ENCODE measurements around the gene TRMT44. TPM values are rescaled to one million over a fixed set of nuclear protein-coding genes. Genes with fewer than 3 reads are reported as not detected.

The TRMT44 gene
- polyA plus RNA-seq, 1 experiment: 7.0 TPM

DNA sequence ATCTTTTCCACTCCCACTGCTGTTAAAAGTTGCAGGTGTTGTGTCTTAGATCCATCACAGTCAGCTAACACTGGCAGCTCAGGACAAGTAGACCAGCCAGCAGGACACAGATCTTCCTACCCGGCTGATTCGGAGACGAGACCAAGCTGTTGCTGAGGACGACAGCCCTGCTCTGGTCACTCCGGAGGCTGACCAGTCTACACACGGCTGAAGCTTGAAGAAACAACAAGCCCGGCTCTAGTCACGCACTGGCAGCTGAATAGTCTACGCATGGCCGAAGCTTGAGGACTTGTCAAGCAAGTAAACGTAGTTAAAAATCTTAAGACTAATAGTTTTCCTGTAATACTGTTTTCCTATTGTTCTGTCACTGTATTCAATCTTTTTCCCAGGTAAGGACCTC is 1.8 kb upstream of the TRMT44 start:
- no peak for DNase-seq (ENCODE audit: low read depth, low spot score)

DNA sequence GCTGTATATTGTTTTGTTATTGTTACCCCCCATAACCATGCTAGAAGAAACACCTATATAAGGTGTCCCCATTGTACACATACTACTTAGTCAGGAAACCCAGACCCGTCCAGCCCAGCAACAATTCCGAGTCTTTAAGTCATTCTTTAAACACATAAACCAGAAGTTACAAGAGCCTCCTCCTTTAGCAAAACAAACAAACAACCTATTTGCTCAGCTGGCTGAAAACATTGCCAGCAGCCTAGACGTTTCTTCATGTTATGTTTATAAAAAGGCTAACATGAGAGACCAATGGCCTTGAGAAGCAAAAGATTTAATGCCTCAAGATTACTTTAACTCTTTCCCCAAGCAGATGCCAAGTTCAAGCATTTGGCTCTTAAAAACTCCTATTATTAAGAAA is 1.4 kb upstream of the TRMT44 start:
- no peak for DNase-seq (ENCODE audit: low read depth, low spot score)
- TF ChIP-seq, protein P1, sequence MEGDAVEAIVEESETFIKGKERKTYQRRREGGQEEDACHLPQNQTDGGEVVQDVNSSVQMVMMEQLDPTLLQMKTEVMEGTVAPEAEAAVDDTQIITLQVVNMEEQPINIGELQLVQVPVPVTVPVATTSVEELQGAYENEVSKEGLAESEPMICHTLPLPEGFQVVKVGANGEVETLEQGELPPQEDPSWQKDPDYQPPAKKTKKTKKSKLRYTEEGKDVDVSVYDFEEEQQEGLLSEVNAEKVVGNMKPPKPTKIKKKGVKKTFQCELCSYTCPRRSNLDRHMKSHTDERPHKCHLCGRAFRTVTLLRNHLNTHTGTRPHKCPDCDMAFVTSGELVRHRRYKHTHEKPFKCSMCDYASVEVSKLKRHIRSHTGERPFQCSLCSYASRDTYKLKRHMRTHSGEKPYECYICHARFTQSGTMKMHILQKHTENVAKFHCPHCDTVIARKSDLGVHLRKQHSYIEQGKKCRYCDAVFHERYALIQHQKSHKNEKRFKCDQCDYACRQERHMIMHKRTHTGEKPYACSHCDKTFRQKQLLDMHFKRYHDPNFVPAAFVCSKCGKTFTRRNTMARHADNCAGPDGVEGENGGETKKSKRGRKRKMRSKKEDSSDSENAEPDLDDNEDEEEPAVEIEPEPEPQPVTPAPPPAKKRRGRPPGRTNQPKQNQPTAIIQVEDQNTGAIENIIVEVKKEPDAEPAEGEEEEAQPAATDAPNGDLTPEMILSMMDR (IDR thresholded peaks at IDR 0.05; ENCODE audit: low read depth, low read length): no peak
- Histone ChIP-seq H3K27me3 (ENCODE audit: control insufficient read depth, insufficient read depth, low read length) (no peaks in the 10 kb centered on the region), H3K4me3 (ENCODE audit: low read depth, low read length) (peak overlapping the region; percentile 3; the same call in 1 of the 2 replicates), H3K27ac (ENCODE audit: low read depth, low read length) (no peak overlapping the region), H3K9me3 (ENCODE audit: control insufficient read depth, insufficient read depth, low read length) (no peaks in the 10 kb centered on the region; the same call in 1 of the 2 replicates)
- CTCF ChIA-PET: interaction anchor here (1.5 to 1.8 kb wide), 2 partner anchors 10 to 37 kb away, joined by 4 to 10 read pairs; no protein-coding TSS in a partner anchor
- POLR2A ChIA-PET: no interaction called here

More for the DNA sequence above, 1.8 kb upstream of the TRMT44 start:
- TF ChIP-seq, protein P1 (IDR thresholded peaks at IDR 0.05; ENCODE audit: low read depth, low read length): no peak
- no peaks in the 10 kb centered on the region; the same call in 1 of the 2 replicates for H3K9me3 ChIP-seq (ENCODE audit: control insufficient read depth, insufficient read depth, low read length)
- ChIA-PET CTCF (no interaction called here), POLR2A (no interaction called here)
- H3K27me3 ChIP-seq (ENCODE audit: control insufficient read depth, insufficient read depth, low read length): no peaks in the 10 kb centered on the region
- no peak overlapping the region for H3K27ac ChIP-seq (ENCODE audit: low read depth, low read length)
- H3K4me3 ChIP-seq (ENCODE audit: low read depth, low read length): no peak overlapping the region

DNA sequence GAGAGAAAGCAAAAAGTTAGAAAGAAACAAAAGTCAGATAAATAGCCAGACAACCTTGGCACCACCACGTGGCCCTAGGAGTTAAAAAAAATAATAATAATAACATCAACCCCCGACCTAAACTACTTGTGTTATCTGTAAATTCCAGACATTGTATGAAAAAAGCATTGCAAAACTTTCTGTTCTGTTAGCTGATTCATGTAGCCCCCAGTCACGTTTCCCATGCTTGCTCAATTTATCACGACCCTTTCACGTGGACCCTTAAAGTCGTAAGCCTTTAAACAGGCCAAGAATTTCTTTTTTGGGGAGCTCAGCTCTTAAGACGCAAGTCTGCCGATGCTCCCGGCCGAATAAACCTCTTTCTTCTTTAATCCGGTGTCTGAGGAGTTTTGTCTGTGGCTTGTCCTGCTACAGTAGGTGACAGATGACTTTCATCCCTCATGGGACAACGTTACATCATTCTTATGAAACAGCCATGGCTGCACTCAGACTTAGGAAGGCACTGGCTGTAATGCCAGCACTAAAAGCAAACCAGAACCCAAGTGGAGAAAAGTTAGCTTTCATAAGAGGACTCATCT is 574 bp upstream of the TRMT44 start:
- DNase-seq (ENCODE audit: low read depth, low spot score): no peak
- peak overlapping the region; percentile 70 for H3K4me3 ChIP-seq (ENCODE audit: low read depth, low read length)
- TF ChIP-seq, protein P1 (IDR thresholded peaks at IDR 0.05; ENCODE audit: low read depth, low read length): no peak
- POLR2A ChIA-PET: interaction anchor here (0.5 to 1.4 kb wide), 2 partner anchors 11 to 19 kb away, joined by 3 to 5 read pairs; no protein-coding TSS in a partner anchor
- CTCF ChIA-PET: interaction anchor here (1.5 to 1.8 kb wide), 2 partner anchors 11 to 37 kb away, joined by 4 to 10 read pairs; no protein-coding TSS in a partner anchor
- no peaks in the 10 kb centered on the region; the same call in 1 of the 2 replicates for H3K9me3 ChIP-seq (ENCODE audit: control insufficient read depth, insufficient read depth, low read length)
- H3K27ac ChIP-seq (ENCODE audit: low read depth, low read length): peak overlapping the region; percentile 98
- no peaks in the 10 kb centered on the region for H3K27me3 ChIP-seq (ENCODE audit: control insufficient read depth, insufficient read depth, low read length)

DNA sequence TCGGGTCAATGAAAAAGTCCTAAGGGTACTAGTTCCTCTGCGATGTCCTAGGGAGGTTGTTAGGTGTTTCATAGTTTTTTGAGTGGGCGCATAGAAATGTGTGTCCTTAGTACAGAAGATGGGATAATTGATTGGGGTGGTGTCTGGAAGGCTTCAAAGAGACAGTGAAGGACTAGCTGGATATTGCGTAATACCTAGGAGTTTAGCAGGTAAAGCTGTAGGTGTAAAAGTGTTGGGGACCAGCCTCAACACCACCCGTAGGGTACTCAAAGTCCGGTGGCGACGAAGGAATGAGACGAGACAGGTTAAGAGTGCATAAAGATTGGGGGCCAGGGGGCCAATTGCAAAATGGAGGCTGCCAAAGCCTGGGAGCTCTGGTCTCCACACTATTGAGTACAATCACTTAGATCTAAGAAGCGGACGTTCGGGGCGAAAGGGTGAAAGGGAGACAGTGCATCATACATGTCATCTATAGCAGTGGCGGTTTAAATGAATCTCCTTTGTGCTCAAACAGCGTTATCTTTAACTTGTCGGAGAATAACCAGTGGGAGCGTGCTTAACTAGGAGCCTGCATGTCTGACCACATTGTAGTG is 1.0 kb downstream of the TRMT44 start:
- Histone ChIP-seq H3K4me3 (ENCODE audit: low read depth, low read length) (peak overlapping the region; percentile 70), H3K27me3 (ENCODE audit: control insufficient read depth, insufficient read depth, low read length) (no peaks in the 10 kb centered on the region), H3K9me3 (ENCODE audit: control insufficient read depth, insufficient read depth, low read length) (no peaks in the 10 kb centered on the region; the same call in 1 of the 2 replicates), H3K27ac (ENCODE audit: low read depth, low read length) (no peak overlapping the region)
- CTCF ChIA-PET: interaction anchor here (0.8 kb wide), 1 partner anchor 199 kb away, joined by 3 read pairs; no protein-coding TSS in a partner anchor
- TF ChIP-seq, protein P1 (IDR thresholded peaks at IDR 0.05; ENCODE audit: low read depth, low read length): no peak
- POLR2A ChIA-PET: no interaction called here
- DNase-seq (ENCODE audit: low read depth, low spot score): no peak

Measured in AG04450 (cell line).